Upper lobe of left lung (tissue), 4 donors: ENCODE data around the gene RAP1GAP.

Source experiments
- CTCF ChIP-seq, 6 experiments: fragments of 450-650 bp in 4 of 6; fragments of 200-600 bp in 2 of 6; sonication (generic) in 2 of 6; IDR thresholded peaks; one replicate each; pipeline ENCODE4 v1.5.1; 2016 to 2019; ENCODE audit warnings: antibody characterized with exemption in 6 of 6
- EP300 ChIP-seq, 4 donors: sonication (generic); formaldehyde crosslinking; IDR thresholded peaks; one replicate each; pipeline ENCODE4 v1.5.1; 2017; ENCODE audit warnings: antibody characterized with exemption in 4 of 4, control low read depth in 2 of 4
- POLR2A ChIP-seq, 4 donors: fragments of 450-650 bp; IDR thresholded peaks; one replicate each; pipeline ENCODE4 v1.5.1; 2016 to 2017; ENCODE audit warnings: antibody characterized with exemption in 4 of 4, mild to moderate bottlenecking in 2 of 4
- POLR2AphosphoS5 ChIP-seq, 2 donors: sonication (generic); formaldehyde crosslinking; IDR thresholded peaks; one replicate each; pipeline ENCODE4 v1.5.1; 2017; ENCODE audit warnings: antibody characterized with exemption in 2 of 2

GRCh38 chr1:21663248-21663950, 5.8 kb downstream of the RAP1GAP start:
- TF ChIP-seq POLR2AphosphoS5 (IDR thresholded peaks at IDR 0.05) (no peak), CTCF (IDR thresholded peaks at IDR 0.05) (no peak), POLR2A (IDR thresholded peaks at IDR 0.05) (no peak), EP300 (IDR thresholded peaks at IDR 0.05) (no peak)
